ENCODE measurements around the gene KLHL29.

GRCh38 chr2:23691106-23691470, 306.1 kb downstream of the KLHL29 start:
- no peak for TF ChIP-seq CTCF (IDR thresholded peaks at IDR 0.05; ENCODE audit: poor library complexity)
- TF ChIP-seq EZH2phosphoT487 (IDR thresholded peaks at IDR 0.05; ENCODE audit: low read depth, severe bottlenecking, unreplicated experiment): no peak

Measured in hepatocyte (in vitro differentiated cells).